ENCODE results near the gene SEBOX.

DNA sequence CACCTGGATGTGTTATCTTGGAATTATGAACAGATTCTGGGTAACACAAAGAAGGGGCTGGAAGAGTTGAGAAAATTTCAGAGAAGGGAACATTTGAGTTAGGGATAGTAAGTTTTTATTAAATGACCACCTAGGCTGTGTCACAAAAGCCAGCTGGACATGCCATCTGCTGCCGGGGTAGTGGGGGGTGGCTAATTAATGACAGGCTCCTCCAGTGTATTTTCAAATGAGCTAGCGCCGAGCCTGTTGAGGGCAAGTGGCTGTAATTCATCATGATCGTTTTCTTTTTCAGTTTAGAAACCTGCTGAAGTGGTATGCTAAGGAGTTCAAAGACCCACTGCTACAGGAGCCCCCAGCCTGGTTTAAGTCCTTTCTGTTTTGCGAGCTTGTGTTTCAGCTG lies 39.8 kb downstream of the SEBOX start:
- TF ChIP-seq JUN (IDR thresholded peaks at IDR 0.05) = no peak
- TF ChIP-seq ZNF302 (CRISPR knock-in tag; IDR thresholded peaks at IDR 0.05) = no peak
- TF ChIP-seq CHD2 (IDR thresholded peaks at IDR 0.05; ENCODE audit: low read length, partially characterized antibody) = no peak

Data from A549 (cell line).